H1 (cell line): ENCODE results near the gene AVP. TPM values are rescaled to one million over a fixed set of nuclear protein-coding genes. Genes with fewer than 3 reads are reported as not detected.

ENCODE experiments used
- CBX5 ChIP-seq: fragments of 300-800, 300-1000 bp; sonication (generic); IDR thresholded peaks from 2 replicates; pipeline ENCODE4 v1.7.1; 2016; ENCODE audit warnings: antibody characterized with exemption, low read length, low read depth
- CHD1 ChIP-seq: IDR thresholded peaks from 2 replicates; pipeline ENCODE4 v1.6.1; 2012; ENCODE audit warnings: low read depth, low read length, improper control_type of control experiment
- HDAC6 ChIP-seq: IDR thresholded peaks from one replicate; pipeline ENCODE4 v1.7.1; 2012; ENCODE audit warnings: low read depth, mild to moderate bottlenecking, inconsistent platforms, low read length, moderate library complexity
- KDM5A ChIP-seq: fragments of 200-600 bp; IDR thresholded peaks from 2 replicates; pipeline ENCODE4 v1.7.1; 2012; ENCODE audit warnings: mild to moderate bottlenecking, low read length, inconsistent platforms, mixed read lengths
- RNF2 ChIP-seq: fragments of 200-900, 300-1000 bp; sonication (generic); IDR thresholded peaks from 2 replicates; pipeline ENCODE4 v1.7.1; 2016; ENCODE audit warnings: borderline replicate concordance, low read depth, mild to moderate bottlenecking, antibody characterized with exemption, low read length; ENCODE audit not compliant: poor library complexity, severe bottlenecking; ENCODE audit errors: missing control alignments
- TBP ChIP-seq: IDR thresholded peaks from 2 replicates; pipeline ENCODE4 v1.6.1; 2011; ENCODE audit warnings: low read depth, low read length, improper control_type of control experiment
- YY1 ChIP-seq: IDR thresholded peaks from 2 replicates; pipeline ENCODE4 v1.6.1; 2011; ENCODE audit warnings: low read depth, mild to moderate bottlenecking, low read length
- polyA plus RNA-seq, 7 experiments: library from polyadenylated mRNA; depleted of rRNA in 3 of 7; stranded (reverse) in 5 of 7; unstranded in 2 of 7; fragments of >200 nt in 5 of 7; fragments of 200-250 nt in 2 of 7; gene quantifications; 1 replicate in 5 of 7; 2 replicates in 1 of 7; 4 replicates in 1 of 7; pipeline versions ENCODE4 v1.2.1 to v1.2.3, GENCODE V29; 2011 to 2013; ENCODE audit warnings: missing spikeins in 2 of 7, mixed read lengths in 2 of 7
- total RNA-seq: library from RNA; stranded (reverse); fragmentation: NEBNext Ultra II Directional; extraction: Animal tissue kit (Norgen Biotek cat#: 25700); gene quantifications from 2 replicates; pipeline ENCODE4 v1.2.1, GENCODE V29; 2021

Gene AVP
- total and polyA plus RNA-seq, 2 of the 8 experiments (the other 6 are each of a cell fraction or from before 2014, with no cell fraction given): 0.18 TPM; not detected in 1

DNA sequence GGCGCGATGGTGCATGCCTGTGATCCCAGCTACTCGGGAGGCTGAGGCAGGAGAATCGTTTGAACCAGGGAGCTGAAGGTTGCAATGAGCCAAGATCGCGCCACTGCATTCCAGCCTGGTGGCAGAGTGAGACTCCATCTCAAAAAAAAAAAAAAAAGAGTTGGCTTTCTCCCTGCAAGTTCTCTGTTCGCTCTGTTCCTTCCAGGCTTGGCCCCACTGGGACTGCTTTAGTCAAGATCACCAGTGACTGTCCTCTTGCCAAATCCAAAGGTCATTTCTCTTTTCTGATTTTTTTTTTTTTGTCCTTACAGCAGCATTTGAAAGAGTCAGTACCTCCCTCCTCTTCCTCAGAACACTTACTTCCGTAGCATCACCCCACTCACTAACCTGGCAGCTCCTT is 51.9 kb downstream of the AVP start (continued):
- TF ChIP-seq YY1 (no peak), RNF2 (no peak), TBP (no peak), HDAC6 (no peak), KDM5A (no peak), CHD1 (no peak), CBX5 (no peak)

Other genes with a start within 250 kb of the AVP start
- gene PCED1A, start 244.1 kb downstream of the AVP start, total RNA-seq: 13.4 and 14.6 TPM in 2 replicates
- gene PCED1A, start 244.1 kb downstream of the AVP start, polyA plus RNA-seq (2011; rRNA removed): 18.9 and 30.8 TPM in 2 replicates
- gene VPS16, start 244.0 kb downstream of the AVP start, total RNA-seq: 22.6 and 25.9 TPM in 2 replicates
- gene VPS16, start 244.0 kb downstream of the AVP start, polyA plus RNA-seq (2011; rRNA removed): 23.8 and 26.8 TPM in 2 replicates
- 46.8 and 51.3 TPM in 2 replicates for gene PTPRA, start 211.2 kb downstream of the AVP start, total RNA-seq
- gene PTPRA, start 211.2 kb downstream of the AVP start, polyA plus RNA-seq (2011; rRNA removed): 31.2 and 47.7 TPM in 2 replicates
- gene GNRH2, start 41.1 kb downstream of the AVP start, total RNA-seq: 0.61 and 0.82 TPM in 2 replicates
- 0.09 and 0.16 TPM in 2 replicates for gene GNRH2, start 41.1 kb downstream of the AVP start, polyA plus RNA-seq (2011; rRNA removed)
- gene MRPS26, start 38.7 kb downstream of the AVP start, total RNA-seq: 100 and 103 TPM in 2 replicates
- gene MRPS26, start 38.7 kb downstream of the AVP start, polyA plus RNA-seq (2011; rRNA removed): 83.6 and 99.2 TPM in 2 replicates
- gene OXT, start 13.1 kb downstream of the AVP start, total RNA-seq: not detected in 2 replicates
- not detected in 2 replicates for gene OXT, start 13.1 kb downstream of the AVP start, polyA plus RNA-seq (2011; rRNA removed)
- gene FASTKD5, start 75.1 kb upstream of the AVP start, total RNA-seq: 21.3 and 25.9 TPM in 2 replicates
- 8.9 and 12.0 TPM in 2 replicates for gene FASTKD5, start 75.1 kb upstream of the AVP start, polyA plus RNA-seq (2011; rRNA removed)
- gene UBOX5, start 75.1 kb upstream of the AVP start, total RNA-seq: 4.2 and 4.9 TPM in 2 replicates
- gene UBOX5, start 75.1 kb upstream of the AVP start, polyA plus RNA-seq (2011; rRNA removed): 4.0 and 5.2 TPM in 2 replicates
- gene LZTS3, start 88.8 kb upstream of the AVP start, total RNA-seq: 31.8 and 33.3 TPM in 2 replicates
- gene LZTS3, start 88.8 kb upstream of the AVP start, polyA plus RNA-seq (2011; rRNA removed): 33.5 and 54.4 TPM in 2 replicates
- 42.0 and 43.8 TPM in 2 replicates for gene DDRGK1, start 120.0 kb upstream of the AVP start, total RNA-seq
- gene DDRGK1, start 120.0 kb upstream of the AVP start, polyA plus RNA-seq (2011; rRNA removed): 29.4 and 31.2 TPM in 2 replicates
- gene ITPA, start 124.8 kb upstream of the AVP start, total RNA-seq: 80.9 and 94.0 TPM in 2 replicates
- gene ITPA, start 124.8 kb upstream of the AVP start, polyA plus RNA-seq (2011; rRNA removed): 88.2 and 90.3 TPM in 2 replicates
- 29.1 and 32.3 TPM in 2 replicates for gene SLC4A11, start 154.5 kb upstream of the AVP start, total RNA-seq
- gene SLC4A11, start 154.5 kb upstream of the AVP start, polyA plus RNA-seq (2011; rRNA removed): 11.9 and 20.9 TPM in 2 replicates